Measurements from ENCODE around the gene TBX4.

TBX4 gene

DNA sequence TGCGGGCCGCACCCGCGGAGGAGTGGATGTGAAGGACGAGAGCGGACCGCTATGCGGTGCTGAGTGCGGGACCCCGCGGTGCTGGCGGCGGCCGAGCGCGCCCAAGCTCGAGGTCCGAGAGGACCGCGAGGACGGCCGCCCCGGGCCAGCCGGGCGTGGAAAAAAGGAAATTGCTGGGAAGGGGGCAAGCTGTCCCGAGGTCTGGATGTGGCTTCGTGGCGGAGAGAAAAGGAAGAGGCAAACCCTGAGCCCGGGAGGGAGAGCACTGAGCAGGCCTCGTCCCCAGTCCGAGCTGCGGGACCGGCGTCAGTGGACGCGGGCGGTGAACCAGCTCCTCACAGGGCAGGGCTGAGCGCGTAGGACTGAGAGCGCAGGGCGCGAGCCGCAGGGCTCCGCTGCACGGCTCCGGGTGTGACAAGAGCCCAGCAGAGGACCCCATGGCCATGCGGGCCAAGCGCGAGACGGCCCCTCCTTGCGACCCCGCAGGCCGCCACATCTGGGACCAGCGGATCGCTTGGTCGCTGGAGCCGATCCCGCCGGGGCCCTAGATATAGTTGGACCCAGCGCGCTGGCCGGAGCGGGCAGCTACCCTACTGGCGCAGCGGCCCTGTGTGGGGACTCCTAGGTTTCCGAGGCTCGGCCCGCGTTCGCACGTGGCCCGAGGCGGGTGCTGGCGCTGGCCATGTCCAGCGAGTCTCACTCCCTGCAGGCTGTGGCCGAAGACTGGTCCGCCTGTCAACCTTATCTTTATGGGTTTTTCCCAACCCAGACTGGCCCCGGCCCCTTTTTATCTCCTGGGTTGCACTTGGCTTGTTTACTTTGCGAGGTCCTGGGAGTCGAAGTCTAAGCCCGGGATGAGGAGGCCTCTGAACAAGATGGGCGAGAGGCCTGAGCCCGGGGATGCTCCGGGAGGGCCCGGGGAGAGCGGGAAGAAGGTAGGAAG, 2.4 kb downstream of the TBX4 start:
- ChIA-PET POLR2A (no interaction called here), CTCF (no interaction called here)
- DNase-seq (ENCODE audit: extremely low spot score): no peak
- TF ChIP-seq, protein P1, sequence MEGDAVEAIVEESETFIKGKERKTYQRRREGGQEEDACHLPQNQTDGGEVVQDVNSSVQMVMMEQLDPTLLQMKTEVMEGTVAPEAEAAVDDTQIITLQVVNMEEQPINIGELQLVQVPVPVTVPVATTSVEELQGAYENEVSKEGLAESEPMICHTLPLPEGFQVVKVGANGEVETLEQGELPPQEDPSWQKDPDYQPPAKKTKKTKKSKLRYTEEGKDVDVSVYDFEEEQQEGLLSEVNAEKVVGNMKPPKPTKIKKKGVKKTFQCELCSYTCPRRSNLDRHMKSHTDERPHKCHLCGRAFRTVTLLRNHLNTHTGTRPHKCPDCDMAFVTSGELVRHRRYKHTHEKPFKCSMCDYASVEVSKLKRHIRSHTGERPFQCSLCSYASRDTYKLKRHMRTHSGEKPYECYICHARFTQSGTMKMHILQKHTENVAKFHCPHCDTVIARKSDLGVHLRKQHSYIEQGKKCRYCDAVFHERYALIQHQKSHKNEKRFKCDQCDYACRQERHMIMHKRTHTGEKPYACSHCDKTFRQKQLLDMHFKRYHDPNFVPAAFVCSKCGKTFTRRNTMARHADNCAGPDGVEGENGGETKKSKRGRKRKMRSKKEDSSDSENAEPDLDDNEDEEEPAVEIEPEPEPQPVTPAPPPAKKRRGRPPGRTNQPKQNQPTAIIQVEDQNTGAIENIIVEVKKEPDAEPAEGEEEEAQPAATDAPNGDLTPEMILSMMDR (IDR thresholded peaks at IDR 0.05; ENCODE audit: control extremely low read depth, extremely low read depth, low read depth, missing control alignments): no peak

DNA sequence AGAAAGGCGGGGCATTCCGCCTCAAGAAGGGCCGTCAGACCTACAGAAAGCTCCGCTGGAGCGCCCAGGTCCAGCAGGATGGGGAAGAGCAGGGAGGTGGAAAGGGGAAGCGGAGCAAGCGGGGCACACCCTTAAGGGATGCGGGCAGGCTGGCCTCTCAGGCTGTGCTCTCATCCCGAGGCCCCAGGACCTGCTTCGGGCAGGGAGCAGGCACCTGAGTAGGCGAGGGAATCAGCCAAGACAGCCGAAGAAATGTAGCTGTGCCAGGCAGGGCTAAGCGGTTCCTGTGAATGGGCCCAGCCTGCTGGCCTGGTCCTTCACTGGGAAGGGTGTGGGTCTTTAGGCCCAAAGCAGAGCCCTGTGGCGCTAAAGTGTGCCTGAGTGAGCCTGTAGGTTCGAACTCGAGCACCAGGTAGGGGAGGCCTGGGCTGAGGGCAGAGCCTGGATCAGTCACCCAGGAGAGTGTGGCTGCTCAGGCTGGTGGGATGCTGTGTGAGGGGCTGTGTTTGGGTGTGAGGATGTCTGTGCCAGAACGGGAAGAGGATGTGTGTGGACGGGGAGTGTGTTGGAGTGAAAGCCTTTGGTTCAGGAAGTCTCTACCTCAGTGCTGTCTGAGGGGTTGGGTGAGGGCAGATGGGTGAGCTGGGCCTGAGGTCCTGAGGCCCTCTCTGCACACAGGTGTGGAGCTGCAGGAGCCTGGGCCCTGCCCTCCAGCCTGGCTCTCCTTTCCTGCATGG, 3.3 kb downstream of the TBX4 start:
- ChIA-PET POLR2A (no interaction called here), CTCF (no interaction called here)
- DNase-seq (ENCODE audit: extremely low spot score): no peak
- TF ChIP-seq, protein P1 (IDR thresholded peaks at IDR 0.05; ENCODE audit: control extremely low read depth, extremely low read depth, low read depth, missing control alignments): no peak

DNA sequence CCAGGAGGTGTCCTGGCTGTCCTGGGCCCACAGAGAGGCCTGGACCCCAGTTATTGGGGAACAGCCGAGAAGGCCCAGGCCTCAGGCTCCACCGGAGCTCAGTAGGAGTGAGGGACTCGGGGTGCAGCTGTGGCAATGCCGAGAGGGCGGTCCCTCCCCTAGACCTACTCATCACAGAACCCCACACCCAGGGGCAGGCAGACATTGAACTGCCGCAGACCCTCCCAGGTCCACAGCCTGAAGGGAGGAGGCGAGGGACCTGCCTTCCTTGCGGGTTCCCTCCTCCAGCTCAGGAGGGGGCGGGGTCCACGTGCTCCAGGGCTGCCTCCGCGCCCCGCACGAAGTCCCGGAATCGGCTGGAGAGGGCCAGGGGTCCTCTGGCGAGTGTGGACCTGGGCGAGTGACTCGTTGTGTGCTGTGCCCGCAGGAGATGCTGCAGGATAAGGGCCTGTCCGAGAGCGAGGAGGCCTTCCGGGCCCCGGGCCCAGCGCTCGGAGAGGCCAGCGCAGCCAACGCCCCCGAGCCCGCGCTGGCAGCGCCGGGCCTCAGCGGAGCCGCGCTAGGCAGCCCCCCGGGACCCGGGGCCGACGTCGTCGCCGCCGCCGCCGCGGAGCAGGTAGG, 3.9 kb downstream of the TBX4 start:
- TF ChIP-seq, protein P1 (IDR thresholded peaks at IDR 0.05; ENCODE audit: control extremely low read depth, extremely low read depth, low read depth, missing control alignments): no peak
- CTCF ChIA-PET: no interaction called here
- POLR2A ChIA-PET: no interaction called here
- no peak for DNase-seq (ENCODE audit: extremely low spot score)

DNA sequence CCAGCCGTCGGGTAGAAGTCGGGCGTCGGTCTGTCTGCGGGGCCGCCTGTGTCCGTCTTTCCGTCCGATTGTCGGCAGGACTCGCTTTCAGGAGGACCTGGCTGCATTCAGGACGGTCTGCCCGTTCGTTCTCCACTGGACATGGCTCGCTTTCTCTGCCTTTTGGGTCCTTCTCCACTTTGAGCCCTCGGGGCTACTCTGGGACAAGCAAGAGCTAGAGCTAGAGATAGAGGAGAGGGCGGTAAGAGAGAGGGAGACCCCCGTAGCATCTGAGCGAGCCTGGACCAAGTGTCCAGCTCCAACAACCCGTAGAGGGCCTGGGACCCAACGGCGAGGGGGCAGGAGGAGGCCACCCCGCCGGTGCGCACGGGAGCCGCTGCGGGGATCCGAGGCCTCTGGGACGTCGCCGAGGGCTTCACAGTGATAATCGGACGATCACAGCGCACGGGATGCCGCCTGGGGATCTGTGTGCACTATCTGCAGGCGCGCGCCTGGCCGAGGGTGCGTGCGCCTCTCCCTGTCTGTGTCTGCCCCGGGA, 4.5 kb downstream of the TBX4 start:
- ChIA-PET CTCF (no interaction called here), POLR2A (no interaction called here)
- no peak for DNase-seq (ENCODE audit: extremely low spot score)
- TF ChIP-seq, protein P1 (IDR thresholded peaks at IDR 0.05; ENCODE audit: control extremely low read depth, extremely low read depth, low read depth, missing control alignments): no peak

DNA sequence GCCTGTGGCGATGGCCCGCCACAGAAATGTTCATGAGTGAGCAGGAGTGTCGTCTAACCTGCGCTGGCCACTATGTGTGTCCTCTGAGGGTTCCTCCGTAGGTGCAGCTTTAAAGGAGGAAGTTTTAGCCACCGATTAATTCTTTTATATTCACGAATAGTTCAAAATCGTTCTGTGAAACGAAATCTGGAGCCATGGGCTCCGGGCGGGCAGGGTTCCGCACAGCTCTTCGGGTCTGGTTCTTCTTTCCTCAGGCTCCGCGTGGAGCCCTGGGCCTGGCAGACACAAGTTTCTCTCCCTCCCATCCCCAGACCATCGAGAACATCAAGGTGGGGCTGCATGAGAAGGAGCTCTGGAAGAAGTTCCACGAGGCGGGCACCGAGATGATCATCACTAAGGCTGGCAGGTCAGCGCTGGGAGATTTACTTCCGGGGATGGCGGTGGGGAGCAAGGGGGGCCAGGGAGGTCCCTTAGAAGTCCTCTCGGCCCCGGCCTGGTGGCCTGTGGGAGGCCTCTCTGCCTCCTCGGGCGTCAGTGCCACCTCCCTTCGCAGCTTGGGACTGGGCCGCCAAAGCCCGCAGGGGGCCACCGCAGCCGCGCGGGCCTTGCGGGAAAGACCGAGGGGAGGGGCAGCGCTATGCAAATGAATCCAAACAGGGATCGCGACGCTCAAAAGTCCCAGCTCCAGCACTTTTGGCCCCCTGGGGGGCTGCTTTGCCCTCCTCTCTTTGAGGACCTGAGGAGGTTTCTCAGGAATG, 5.2 kb downstream of the TBX4 start:
- DNase-seq (ENCODE audit: extremely low spot score): no peak
- POLR2A ChIA-PET: no interaction called here
- CTCF ChIA-PET: interaction anchor here (0.8 kb wide), 1 partner anchor 11 kb away, joined by 3 read pairs; no protein-coding TSS in a partner anchor
- TF ChIP-seq, protein P1 (IDR thresholded peaks at IDR 0.05; ENCODE audit: control extremely low read depth, extremely low read depth, low read depth, missing control alignments): no peak
